Measurements from ENCODE around the gene CACNA1B. TPM values are rescaled to one million over a fixed set of nuclear protein-coding genes. Genes with fewer than 3 reads are reported as not detected.

CACNA1B gene
- total RNA-seq, 1 donor from 2014 or later, result not detected

DNA sequence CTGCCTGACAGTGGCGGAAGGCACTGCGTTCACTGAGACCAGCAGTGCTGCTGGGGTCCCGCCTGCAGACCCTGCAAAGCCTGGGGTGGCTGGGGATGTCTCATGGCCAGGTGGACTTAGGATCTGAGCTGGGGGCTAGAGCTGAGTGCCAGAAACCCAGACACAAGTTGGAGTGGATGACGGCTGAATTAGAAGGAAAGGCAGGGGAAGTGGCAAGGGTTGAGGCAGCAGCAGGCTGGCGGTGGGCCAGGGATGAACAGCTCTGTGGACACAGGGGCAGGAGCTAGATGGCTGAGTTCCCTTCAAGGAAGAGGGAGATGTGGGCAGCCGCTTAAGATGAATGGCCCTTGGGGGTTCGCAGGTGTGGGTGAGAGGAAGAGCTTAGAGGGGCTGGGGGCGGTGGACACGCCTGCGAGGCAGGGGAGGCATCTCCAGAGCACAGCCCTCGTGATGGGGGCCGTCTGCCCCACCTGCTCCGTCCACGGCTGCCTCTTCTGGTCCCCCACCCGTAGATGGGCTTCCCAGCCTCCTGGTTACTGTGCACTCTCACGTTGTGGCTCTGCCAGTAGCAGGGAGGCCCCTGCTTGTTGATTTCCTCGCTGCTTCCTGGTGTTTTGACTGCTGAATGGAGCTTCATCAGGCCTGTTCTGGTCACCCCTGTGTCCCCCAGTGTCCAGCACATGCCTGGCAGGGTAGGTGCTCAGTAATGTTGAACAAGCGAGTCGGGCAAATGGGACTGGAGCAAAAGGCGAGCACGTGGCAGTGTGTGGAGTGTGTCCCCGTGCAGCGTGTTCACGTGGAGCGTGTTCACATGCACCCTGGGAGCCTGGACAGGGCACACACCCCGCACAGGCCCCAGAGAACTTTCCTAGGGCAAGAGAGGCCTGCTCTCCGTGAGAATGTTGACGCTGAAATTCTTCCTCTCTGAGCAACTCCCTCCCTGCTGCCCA, 168.2 kb downstream of the CACNA1B start:
- no peaks in the 10 kb centered on the region for H3K27me3 ChIP-seq (ENCODE audit: control insufficient read depth, insufficient read depth, low read length)
- no peak for DNase-seq (ENCODE audit: low read depth)
- FAIRE-seq, result no peak
- TF ChIP-seq, protein P1, sequence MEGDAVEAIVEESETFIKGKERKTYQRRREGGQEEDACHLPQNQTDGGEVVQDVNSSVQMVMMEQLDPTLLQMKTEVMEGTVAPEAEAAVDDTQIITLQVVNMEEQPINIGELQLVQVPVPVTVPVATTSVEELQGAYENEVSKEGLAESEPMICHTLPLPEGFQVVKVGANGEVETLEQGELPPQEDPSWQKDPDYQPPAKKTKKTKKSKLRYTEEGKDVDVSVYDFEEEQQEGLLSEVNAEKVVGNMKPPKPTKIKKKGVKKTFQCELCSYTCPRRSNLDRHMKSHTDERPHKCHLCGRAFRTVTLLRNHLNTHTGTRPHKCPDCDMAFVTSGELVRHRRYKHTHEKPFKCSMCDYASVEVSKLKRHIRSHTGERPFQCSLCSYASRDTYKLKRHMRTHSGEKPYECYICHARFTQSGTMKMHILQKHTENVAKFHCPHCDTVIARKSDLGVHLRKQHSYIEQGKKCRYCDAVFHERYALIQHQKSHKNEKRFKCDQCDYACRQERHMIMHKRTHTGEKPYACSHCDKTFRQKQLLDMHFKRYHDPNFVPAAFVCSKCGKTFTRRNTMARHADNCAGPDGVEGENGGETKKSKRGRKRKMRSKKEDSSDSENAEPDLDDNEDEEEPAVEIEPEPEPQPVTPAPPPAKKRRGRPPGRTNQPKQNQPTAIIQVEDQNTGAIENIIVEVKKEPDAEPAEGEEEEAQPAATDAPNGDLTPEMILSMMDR (IDR thresholded peaks at IDR 0.05; ENCODE audit: insufficient read depth, low read length, severe bottlenecking), result no peak
- no peak overlapping the region for H3K4me3 ChIP-seq (ENCODE audit: low read depth, low read length)
- H3K36me3 ChIP-seq (ENCODE audit: control insufficient read depth, insufficient read depth, low read length), result no peaks in the 10 kb centered on the region

GRCh38 chr9:138046641-138047301, 169.2 kb downstream of the CACNA1B start:
- no peak for DNase-seq (ENCODE audit: low read depth)
- no peak for FAIRE-seq
- Histone ChIP-seq H3K4me3 (ENCODE audit: low read depth, low read length) (no peak overlapping the region), H3K27me3 (ENCODE audit: control insufficient read depth, insufficient read depth, low read length) (no peaks in the 10 kb centered on the region), H3K36me3 (ENCODE audit: control insufficient read depth, insufficient read depth, low read length) (no peaks in the 10 kb centered on the region)
- TF ChIP-seq, protein P1 (IDR thresholded peaks at IDR 0.05; ENCODE audit: insufficient read depth, low read length, severe bottlenecking), result no peak

DNA sequence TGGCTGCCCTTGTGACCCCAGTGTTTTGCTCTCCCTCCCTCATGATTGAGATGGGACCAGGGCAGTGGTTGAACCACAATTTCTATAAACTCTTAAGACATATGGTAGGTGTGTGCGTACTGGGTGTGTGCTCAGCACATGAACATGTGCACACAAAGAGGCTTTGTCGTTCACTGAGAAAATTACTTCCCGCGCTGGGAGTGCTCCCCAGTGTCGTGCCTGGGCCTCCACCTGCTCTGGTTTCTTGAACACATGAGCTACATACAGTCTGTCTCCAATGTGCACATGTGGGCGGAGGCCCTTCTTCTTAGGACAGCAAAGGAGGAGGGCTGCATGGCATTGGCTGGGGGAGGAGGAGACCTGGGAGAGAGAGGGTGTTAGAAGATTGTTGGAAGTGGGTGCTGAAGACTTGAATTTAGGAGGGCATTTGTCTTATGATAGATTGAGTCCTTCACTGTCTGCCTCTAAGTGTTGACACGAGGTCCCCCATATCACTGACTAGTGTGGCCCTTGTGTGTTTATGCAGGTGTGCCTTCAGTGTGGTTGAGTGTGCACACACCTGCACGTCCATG, 170.0 kb downstream of the CACNA1B start:
- H3K27me3 ChIP-seq (ENCODE audit: control insufficient read depth, insufficient read depth, low read length), result no peaks in the 10 kb centered on the region
- FAIRE-seq (no peak), DNase-seq (ENCODE audit: low read depth) (no peak)

GRCh38 chr9:138048184-138048583, 170.6 kb downstream of the CACNA1B start:
- FAIRE-seq, result no peak
- H3K4me3 ChIP-seq (ENCODE audit: low read depth, low read length), result no peak overlapping the region
- DNase-seq (ENCODE audit: low read depth), result no peak

More for the DNA sequence above, 170.0 kb downstream of the CACNA1B start:
- no peak overlapping the region for H3K4me3 ChIP-seq (ENCODE audit: low read depth, low read length)
- TF ChIP-seq, protein P1 (IDR thresholded peaks at IDR 0.05; ENCODE audit: insufficient read depth, low read length, severe bottlenecking), result no peak
- no peaks in the 10 kb centered on the region for H3K36me3 ChIP-seq (ENCODE audit: control insufficient read depth, insufficient read depth, low read length)

GRCh38 chr9:138049085-138049778, 171.7 kb downstream of the CACNA1B start:
- H3K4me3 ChIP-seq (ENCODE audit: low read depth, low read length), result no peak overlapping the region
- no peak for DNase-seq (ENCODE audit: low read depth)
- H3K27me3 ChIP-seq (ENCODE audit: control insufficient read depth, insufficient read depth, low read length), result no peaks in the 10 kb centered on the region
- TF ChIP-seq, protein P1 (IDR thresholded peaks at IDR 0.05; ENCODE audit: insufficient read depth, low read length, severe bottlenecking), result no peak
- FAIRE-seq, result no peak
- no peaks in the 10 kb centered on the region for H3K36me3 ChIP-seq (ENCODE audit: control insufficient read depth, insufficient read depth, low read length)

More at GRCh38 chr9:138048184-138048583, 170.6 kb downstream of the CACNA1B start:
- TF ChIP-seq, protein P1 (IDR thresholded peaks at IDR 0.05; ENCODE audit: insufficient read depth, low read length, severe bottlenecking), result no peak
- H3K36me3 ChIP-seq (ENCODE audit: control insufficient read depth, insufficient read depth, low read length), result no peaks in the 10 kb centered on the region
- no peaks in the 10 kb centered on the region for H3K27me3 ChIP-seq (ENCODE audit: control insufficient read depth, insufficient read depth, low read length)

Measured in bronchial epithelial cell (primary cell).